H1 (cell line): ENCODE data around the gene FOXN1. TPM values are rescaled to one million over a fixed set of nuclear protein-coding genes. Genes with fewer than 3 reads are reported as not detected.

Source experiments
- polyA plus RNA-seq, 7 experiments: library from polyadenylated mRNA; depleted of rRNA in 3 of 7; stranded (reverse) in 5 of 7; unstranded in 2 of 7; fragments of >200 nt in 5 of 7; fragments of 200-250 nt in 2 of 7; gene quantifications; 1 replicate in 5 of 7; 2 replicates in 1 of 7; 4 replicates in 1 of 7; pipeline versions ENCODE4 v1.2.1 to v1.2.3, GENCODE V29; 2011 to 2013; ENCODE audit warnings: missing spikeins in 2 of 7, mixed read lengths in 2 of 7
- total RNA-seq: library from RNA; stranded (reverse); fragmentation: NEBNext Ultra II Directional; extraction: Animal tissue kit (Norgen Biotek cat#: 25700); gene quantifications from 2 replicates; pipeline ENCODE4 v1.2.1, GENCODE V29; 2021
- TF ChIP-seq, protein P1 (sequence below): fragments of 300-600 bp; sonication (generic); IDR thresholded peaks from 2 replicates; pipeline ENCODE4 v1.7.1; 2012; ENCODE audit warnings: low read length, moderate library complexity, mild to moderate bottlenecking, inconsistent platforms; ENCODE audit not compliant: insufficient replicate concordance

The FOXN1 gene
- total and polyA plus RNA-seq, 2 of the 8 experiments (the other 6 are each of a cell fraction or from before 2014, with no cell fraction given), result not detected

GRCh38 chr17:28527859-28528258 lies 21.7 kb downstream of the FOXN1 start (continued):
- TF ChIP-seq, protein P1, sequence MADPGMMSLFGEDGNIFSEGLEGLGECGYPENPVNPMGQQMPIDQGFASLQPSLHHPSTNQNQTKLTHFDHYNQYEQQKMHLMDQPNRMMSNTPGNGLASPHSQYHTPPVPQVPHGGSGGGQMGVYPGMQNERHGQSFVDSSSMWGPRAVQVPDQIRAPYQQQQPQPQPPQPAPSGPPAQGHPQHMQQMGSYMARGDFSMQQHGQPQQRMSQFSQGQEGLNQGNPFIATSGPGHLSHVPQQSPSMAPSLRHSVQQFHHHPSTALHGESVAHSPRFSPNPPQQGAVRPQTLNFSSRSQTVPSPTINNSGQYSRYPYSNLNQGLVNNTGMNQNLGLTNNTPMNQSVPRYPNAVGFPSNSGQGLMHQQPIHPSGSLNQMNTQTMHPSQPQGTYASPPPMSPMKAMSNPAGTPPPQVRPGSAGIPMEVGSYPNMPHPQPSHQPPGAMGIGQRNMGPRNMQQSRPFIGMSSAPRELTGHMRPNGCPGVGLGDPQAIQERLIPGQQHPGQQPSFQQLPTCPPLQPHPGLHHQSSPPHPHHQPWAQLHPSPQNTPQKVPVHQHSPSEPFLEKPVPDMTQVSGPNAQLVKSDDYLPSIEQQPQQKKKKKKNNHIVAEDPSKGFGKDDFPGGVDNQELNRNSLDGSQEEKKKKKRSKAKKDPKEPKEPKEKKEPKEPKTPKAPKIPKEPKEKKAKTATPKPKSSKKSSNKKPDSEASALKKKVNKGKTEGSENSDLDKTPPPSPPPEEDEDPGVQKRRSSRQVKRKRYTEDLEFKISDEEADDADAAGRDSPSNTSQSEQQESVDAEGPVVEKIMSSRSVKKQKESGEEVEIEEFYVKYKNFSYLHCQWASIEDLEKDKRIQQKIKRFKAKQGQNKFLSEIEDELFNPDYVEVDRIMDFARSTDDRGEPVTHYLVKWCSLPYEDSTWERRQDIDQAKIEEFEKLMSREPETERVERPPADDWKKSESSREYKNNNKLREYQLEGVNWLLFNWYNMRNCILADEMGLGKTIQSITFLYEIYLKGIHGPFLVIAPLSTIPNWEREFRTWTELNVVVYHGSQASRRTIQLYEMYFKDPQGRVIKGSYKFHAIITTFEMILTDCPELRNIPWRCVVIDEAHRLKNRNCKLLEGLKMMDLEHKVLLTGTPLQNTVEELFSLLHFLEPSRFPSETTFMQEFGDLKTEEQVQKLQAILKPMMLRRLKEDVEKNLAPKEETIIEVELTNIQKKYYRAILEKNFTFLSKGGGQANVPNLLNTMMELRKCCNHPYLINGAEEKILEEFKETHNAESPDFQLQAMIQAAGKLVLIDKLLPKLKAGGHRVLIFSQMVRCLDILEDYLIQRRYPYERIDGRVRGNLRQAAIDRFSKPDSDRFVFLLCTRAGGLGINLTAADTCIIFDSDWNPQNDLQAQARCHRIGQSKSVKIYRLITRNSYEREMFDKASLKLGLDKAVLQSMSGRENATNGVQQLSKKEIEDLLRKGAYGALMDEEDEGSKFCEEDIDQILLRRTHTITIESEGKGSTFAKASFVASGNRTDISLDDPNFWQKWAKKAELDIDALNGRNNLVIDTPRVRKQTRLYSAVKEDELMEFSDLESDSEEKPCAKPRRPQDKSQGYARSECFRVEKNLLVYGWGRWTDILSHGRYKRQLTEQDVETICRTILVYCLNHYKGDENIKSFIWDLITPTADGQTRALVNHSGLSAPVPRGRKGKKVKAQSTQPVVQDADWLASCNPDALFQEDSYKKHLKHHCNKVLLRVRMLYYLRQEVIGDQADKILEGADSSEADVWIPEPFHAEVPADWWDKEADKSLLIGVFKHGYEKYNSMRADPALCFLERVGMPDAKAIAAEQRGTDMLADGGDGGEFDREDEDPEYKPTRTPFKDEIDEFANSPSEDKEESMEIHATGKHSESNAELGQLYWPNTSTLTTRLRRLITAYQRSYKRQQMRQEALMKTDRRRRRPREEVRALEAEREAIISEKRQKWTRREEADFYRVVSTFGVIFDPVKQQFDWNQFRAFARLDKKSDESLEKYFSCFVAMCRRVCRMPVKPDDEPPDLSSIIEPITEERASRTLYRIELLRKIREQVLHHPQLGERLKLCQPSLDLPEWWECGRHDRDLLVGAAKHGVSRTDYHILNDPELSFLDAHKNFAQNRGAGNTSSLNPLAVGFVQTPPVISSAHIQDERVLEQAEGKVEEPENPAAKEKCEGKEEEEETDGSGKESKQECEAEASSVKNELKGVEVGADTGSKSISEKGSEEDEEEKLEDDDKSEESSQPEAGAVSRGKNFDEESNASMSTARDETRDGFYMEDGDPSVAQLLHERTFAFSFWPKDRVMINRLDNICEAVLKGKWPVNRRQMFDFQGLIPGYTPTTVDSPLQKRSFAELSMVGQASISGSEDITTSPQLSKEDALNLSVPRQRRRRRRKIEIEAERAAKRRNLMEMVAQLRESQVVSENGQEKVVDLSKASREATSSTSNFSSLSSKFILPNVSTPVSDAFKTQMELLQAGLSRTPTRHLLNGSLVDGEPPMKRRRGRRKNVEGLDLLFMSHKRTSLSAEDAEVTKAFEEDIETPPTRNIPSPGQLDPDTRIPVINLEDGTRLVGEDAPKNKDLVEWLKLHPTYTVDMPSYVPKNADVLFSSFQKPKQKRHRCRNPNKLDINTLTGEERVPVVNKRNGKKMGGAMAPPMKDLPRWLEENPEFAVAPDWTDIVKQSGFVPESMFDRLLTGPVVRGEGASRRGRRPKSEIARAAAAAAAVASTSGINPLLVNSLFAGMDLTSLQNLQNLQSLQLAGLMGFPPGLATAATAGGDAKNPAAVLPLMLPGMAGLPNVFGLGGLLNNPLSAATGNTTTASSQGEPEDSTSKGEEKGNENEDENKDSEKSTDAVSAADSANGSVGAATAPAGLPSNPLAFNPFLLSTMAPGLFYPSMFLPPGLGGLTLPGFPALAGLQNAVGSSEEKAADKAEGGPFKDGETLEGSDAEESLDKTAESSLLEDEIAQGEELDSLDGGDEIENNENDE, result no peak
- TF ChIP-seq, all 59 proteins: peak for 0
